OCI-LY3 (cell line): ENCODE data around the gene SMC3.

Experiments used
- CTCF ChIP-seq: fragments of 200-600, 300-600 bp; sonication (generic); IDR thresholded peaks from 2 replicates; pipeline ENCODE4 v1.5.1; 2014; ENCODE audit warnings: antibody characterized with exemption, low read length, low read depth
- EZH2phosphoT487 ChIP-seq: fragments of 200-600 bp; shearing (Covaris generic); IDR thresholded peaks from 2 replicates; pipeline ENCODE4 v1.6.1; 2018; ENCODE audit warnings: antibody characterized with exemption, mixed run types, low read depth

DNA sequence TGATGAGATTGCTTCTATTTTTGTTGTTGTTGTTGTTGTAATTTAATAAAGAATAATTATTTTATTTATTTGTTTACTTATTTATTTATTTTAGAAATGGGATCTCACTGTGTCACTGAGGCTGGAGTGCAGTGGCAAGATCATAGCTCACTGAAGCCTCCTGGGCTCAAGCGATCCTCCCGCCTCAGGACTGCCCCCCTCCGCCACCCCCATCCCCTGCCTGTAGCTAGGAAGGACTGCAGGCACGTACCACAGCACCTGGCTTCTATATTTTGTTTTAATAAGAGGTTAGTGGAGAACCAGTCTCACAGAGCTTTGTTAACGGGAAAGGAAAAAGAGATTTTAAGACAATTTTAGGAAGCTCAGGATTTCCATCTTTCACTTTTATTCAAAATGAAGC lies 19.5 kb upstream of the SMC3 start:
- TF ChIP-seq CTCF (no peak), EZH2phosphoT487 (no peak)
